ENCODE results near the gene RTN4.

DNA sequence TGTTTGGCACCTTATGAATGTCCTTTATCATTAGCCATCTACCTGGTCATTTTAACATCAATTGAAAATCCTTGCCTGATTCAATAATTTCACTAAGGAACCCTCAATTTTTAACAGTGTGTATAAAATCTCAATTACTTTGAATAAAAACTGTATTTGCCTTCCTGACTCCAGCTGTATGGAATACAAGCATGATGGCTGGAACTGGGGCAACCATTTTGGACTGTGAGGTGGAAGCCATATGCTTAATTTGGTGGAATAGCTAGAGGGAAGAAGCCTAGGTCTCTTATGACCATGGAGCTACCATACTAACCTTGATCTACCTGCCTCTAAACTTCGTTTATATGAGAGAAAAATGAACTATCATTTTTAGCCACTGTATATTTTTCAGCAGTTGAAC lies 12.5 kb upstream of the RTN4 start:
- TF ChIP-seq, protein P1, sequence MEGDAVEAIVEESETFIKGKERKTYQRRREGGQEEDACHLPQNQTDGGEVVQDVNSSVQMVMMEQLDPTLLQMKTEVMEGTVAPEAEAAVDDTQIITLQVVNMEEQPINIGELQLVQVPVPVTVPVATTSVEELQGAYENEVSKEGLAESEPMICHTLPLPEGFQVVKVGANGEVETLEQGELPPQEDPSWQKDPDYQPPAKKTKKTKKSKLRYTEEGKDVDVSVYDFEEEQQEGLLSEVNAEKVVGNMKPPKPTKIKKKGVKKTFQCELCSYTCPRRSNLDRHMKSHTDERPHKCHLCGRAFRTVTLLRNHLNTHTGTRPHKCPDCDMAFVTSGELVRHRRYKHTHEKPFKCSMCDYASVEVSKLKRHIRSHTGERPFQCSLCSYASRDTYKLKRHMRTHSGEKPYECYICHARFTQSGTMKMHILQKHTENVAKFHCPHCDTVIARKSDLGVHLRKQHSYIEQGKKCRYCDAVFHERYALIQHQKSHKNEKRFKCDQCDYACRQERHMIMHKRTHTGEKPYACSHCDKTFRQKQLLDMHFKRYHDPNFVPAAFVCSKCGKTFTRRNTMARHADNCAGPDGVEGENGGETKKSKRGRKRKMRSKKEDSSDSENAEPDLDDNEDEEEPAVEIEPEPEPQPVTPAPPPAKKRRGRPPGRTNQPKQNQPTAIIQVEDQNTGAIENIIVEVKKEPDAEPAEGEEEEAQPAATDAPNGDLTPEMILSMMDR (IDR thresholded peaks at IDR 0.05), result no peak
- TF ChIP-seq POLR2A (IDR thresholded peaks at IDR 0.05), result no peak

Measured in uterus (tissue), 2 donors.